Measurements from ENCODE around the gene HCFC1. TPM values are rescaled to one million over a fixed set of nuclear protein-coding genes. Genes with fewer than 3 reads are reported as not detected.

The HCFC1 gene
- total RNA-seq, 1 donor from 2014 or later: 25.2 TPM

DNA sequence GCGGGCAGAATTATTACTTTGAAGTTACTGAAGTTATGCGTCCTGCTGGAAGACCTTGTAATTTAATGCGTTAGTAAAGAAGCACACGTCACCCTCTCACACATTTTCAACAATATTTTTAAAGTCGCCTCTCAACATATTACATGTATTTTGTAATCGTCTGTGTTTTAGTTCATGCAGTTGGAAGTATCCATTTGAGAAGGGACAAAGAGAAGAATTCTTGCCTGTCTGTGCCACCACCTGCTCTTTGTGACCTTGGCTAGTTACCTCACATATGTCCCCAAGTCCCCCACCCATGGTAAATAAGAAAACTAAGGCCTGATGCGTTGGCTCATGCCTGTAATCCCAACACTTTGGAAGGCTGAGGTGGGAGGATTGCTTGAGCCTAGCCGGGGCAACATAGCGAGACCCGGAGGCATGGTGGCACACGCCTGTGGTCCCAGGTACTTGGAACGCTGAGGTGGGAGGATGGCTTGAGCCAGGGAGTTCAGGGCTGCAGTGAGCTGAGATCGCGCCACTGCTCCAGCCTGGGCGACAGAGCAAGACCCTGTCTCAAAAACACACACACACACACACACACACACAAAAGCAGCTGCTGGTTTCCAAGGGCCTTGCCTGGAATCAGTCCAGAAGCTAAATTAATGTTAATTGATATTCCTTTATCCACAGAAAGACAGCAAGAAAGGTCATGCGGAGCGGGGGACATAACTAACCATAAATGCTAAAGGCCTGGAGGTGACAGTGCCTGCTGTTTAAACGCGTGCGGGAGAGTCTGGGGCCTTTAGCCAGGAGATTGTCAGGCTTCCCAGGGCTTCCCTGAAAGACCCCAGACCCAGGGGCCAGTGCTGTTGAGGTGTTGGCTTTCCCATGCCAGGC, 1.7 kb upstream of the HCFC1 start:
- no peak for DNase-seq

DNA sequence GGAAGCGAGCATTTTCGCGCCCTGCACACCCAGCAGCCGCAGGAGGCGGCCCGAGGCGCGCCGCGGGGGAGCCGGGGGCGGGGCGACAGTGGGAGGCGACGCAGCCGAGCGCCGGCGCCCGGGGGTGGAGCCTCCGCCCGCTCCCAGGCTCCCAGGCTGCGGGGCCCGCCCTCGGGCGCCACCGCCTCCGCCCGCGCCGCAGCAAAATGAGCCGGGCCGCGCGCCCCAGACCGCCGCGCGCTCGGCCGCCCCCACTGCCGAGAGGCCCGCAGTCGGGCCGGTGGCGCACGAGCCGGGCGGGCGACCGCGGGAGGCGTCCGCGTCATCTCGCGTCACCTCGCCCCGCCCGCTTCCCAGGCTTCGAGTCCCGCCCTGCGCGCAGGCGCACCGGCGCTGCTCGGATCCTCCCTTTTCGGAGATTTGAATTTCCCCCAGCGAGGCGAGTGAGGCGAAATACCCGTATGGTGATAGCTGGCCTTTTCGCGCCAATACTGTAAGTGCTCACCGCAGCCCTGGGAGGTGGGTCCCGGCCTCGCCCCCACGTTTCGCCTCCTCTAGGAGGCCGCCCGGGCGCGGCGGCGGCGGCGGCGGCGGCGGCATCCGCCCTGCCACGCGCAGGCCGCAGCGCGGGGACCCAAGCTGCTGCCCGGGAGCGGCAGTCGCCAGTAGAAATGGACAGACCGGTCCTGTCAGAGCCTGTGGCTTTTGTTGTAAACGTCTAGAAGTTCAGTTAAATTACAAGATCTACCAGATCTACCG, 929 bp upstream of the HCFC1 start, which contains the start of gene TMEM187:
TMEM187 (plus strand) TSS at position 387 of the 759 bp plus-strand sequence. CDS start 9,309 bp downstream, outside the sequence.
- DNase-seq: peak; percentile 95

DNA sequence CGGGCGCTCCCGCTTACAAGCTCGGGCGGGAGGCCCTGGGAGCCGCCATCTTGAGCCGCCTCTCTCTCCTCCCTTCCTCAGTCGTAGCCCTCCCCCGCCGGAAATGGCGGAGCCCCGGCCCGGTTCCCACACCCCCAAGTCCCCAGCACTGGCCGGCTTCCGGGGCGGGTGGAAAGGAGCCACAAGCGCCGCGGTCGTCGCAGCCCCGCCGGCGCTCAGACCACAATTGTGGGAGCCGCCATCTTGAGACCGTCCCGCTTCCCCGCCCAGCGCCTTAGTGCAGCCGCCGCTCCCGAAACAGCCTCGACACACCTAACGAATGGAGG, 531 bp downstream of the HCFC1 start:
- DNase-seq: peak; percentile 91

DNA sequence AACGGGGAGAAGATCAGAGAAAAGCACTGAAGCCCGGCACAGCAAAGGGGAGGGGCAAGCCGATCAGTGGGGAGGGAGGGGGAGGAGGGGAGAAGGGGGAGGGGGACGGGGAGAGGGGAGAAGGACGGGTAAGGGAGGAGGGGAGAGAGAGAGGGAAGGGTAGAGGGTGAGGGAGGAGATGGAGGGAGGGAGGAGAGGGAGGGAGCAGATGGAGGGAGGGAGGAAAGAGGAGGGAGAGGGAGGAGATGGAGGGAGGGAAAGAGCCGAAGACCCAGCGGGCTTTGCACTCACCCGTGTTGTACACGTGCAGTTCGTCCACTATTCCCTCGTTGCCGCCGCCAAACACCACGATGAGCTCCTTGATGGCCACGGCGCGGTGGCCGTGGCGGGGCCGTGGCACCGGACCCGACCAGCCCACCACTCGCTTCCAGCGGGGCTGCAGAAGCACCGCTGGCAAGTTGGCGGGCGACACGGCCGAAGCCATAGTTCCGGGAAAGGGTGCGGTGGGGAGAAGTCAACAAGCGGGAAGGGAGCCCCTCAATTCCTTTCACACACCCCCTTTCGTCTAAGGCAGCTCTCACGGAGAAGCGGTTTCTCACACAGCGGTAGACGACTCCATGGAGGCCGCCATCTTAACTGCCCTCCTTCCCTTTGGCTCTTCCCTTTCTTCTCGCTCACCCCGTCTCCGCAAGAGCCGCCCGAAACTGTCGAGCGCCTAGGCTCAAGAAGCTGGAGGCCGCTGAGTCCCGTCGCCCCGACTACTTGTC, 1.1 kb downstream of the HCFC1 start:
- DNase-seq: peak; percentile 82

DNA sequence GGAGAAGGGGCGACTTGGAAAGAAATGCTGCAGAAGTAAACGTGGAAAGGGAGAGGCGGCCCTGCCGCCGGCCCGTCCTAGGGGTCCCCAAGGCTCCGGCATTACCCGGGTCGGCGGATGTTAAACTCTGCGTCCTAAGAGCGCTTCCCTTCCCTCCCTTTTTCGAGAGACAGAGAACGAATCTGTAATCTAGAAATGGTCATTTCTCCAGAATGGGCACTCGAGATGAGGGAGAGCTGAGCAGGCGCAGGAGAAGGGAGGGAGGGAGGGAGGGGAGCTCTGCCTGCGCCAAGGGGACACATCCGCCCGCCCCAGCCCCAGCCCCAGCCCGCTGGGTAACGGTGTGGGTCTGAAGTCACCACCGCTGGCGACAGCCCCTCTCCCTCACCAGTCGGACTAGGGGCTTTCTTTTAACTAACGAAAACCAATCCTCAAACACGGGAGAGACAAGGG, 1.7 kb downstream of the HCFC1 start:
- no peak for DNase-seq

DNA sequence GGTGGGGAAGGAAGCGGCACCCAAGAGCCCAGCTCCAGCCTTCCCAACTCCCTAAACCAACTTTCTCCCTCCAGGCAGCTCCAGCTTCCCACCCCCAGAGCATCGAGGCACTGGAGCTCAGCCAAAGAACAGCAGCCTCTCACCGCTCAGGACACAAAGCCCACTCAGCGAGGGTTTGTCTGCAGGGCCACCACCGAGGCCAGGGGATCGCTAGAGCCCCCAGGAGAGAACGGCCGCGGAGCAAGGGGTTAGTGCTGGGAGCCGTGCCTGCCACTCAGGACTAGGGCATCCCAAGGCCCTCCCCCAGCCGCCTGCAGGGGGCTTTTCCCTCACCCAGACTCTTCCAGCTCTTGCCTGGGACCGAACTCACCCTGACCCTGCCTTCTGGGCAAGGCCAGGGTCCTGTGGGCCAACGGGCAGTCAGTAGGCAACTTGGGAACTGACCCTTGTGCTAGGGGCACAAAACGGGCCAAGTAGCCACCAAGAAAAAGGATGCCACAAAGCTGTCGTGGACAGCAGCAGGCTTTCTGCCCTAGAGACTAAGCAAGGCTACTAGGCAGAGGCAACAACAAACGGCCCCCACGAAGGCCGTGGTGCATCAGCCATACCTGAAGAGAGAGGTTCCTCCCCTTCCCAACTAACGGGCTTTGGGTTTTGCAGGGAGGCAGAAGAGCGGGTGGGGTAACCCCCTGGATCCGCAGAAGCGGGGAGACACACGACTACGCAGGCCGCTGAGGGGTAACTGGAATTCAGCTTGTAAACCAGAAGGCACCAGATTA, 2.3 kb downstream of the HCFC1 start:
- DNase-seq: no peak

DNA sequence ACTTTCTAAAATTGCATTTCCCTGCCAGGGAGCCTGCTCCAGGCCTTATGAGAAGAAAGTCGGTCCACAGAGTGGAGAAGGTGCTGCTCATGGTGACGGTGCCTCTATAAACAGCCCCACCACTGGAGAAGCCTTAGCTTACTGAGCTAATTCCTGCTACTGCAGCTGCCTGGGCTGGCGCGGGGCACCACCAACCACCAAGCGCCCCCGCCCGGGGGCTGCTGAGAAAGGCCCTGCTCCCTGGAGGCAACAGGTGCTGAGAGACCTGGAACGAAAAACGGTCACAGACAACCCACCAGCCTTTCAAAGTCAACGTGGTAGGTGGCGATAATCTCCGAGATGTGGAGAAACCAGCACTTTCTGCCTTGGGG, 2.9 kb downstream of the HCFC1 start:
- DNase-seq: peak; percentile 70

DNA sequence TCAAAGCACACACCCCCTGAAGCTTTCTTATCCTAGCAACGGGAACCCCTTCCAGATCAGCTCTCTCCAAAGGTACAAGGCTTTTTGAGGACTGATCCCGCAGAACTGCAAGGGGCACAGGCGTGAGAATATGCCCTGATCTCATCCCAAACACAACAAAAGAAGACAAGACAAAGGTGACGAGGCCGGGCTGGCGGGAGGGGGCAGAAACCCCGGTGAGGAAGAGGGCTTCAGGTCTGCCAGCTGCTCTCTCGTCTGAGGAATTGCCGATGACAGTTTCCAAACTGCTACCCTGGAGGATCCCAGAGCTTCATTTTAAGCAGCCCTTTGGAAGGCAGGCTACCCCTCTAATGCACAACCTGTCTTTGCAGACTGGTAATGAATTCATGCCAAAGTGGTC, 3.4 kb downstream of the HCFC1 start:
- DNase-seq: no peak

DNA sequence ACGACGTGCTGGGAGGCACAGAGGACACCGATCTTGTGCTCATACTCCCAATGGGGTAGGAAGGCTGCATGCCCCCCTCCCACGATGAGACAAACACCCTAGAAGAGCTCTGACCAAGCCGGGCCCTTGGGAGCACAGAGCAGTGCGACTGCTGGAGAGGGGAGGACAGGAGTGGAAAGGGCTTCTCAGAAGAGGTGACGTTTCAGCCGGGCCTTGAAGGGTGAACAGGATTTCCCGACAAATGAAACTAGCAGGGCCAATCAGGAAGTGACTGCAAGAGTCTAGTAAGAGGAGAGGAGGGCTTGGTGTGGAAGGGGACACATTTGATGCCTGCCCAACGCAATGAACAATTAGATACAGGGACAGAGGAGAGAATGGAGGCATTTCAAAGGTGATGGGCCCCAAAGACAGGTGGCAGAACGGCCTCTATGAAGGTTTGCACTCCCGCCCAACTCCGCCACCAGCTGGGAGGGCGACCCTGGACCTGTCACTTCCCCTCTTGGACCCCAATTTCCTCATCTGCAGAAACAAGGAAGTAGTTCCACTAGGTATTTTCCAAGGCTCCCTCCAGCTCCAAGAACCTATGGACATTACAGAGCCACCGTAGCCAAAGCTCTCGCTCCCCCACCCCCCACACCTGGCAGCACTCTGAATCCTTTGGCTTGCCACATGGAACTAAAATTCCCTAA, 3.9 kb downstream of the HCFC1 start:
- no peak for DNase-seq

DNA sequence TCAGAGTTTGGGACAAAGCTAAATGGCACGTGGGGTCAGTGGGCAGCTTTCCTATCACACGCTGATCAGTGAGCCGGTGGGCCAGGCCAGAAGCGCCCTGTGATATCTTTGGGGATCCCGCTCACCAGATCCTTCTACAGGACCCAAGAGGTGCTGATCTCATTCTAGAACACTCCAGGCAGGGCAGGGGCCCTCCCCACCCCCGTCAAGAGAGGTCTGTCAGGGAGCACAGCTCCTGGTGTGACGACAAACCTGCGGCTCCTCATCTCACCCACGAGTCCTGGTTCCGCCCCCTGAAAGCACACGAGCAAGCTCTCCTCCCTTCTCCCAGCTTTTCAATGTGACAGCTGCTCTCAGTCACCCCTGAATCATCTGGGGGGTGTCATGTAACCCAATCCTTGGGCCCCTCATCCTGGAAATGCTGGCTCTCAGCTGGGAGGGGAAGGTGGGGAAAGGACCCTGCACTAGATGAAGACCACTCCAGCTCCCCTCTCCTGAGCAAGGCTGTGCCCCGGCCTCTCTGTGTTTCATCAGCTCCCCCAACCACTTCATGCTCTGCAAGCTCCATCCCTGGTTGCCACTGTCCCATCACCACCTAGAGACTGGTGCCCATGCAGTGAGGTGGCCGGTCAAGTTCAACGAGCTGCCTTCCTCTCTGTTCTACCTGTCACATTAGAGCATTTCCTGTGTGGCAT, 4.6 kb downstream of the HCFC1 start:
- DNase-seq: no peak

DNA sequence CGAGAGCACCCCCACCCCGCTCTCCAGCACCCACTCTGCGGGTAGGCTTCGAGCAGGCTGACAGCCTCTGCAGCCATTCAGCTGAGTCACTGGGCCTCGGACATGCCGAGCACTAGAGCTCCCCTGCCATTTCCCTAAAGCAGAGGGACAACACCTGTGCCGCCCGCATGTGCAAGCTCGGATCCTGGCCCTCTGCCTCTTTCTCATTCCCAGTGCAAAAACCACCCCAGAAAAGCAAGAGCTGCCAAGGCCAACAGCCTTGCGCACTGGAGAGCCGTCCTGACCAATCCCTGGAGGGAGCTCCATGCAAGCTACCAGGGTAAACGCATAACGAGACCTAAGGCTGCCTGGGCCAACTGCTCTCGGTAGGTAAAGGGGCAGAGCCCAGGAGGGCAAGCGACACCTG, 5.3 kb downstream of the HCFC1 start:
- no peak for DNase-seq

DNA sequence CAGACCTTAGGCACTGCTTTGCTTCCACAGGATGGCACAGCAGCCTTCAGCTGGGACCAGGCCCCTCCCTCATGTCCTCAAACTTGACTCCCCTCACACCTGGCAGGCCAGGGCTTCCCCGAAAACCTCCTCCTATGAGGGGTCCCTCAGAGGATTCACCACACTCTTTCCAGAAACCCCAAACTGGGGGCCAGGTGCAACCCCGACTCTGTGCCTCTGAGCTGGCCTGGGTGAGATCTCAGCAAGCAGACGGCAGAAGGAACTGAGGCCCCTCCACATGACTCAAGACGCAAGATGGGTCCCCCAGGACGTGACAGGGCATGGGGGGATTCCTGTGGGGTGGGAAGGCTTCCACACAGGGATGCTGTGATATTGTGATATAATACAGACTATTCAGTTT, 6.2 kb downstream of the HCFC1 start:
- no peak for DNase-seq

DNA sequence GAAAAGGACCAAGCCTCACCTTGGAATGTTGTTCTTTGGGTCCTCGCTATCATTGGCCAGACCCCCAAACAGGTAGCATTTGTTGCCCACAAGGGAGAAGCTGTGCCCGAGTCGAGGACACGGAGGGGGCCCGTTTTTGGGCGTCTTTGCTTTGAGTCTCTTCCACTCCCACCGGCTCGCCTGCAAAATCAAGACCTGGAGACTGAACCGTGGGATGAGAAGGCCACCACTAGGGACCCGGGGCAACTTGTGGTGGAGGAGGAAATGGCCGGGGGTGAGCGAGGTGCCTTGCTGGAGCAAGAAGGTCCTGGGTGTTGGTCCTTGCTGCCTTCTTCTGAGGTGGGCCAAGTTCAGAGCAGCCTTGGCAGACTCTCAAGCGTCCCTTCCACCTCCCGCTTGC, 7.5 kb downstream of the HCFC1 start:
- no peak for DNase-seq

DNA sequence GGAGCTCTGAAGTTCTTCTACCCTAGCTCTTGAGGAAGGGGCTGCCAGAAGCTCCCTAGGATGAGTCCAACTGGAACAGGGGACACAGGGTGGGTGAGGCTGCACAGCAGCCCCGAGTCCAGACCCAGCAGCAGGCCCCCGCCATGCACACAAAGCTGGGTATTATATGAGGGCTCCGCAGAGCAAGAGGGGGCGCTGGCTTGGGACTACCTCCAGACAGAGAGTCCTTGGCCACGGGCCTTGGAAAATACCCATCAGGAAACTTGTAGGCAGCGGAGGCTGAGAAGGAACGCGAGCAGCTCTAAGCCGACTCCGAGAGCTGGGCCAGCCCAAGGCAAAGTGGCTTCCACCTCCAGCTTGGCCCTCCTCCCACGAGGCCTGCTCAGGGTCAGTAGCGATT, 8.1 kb downstream of the HCFC1 start:
- DNase-seq: no peak

DNA sequence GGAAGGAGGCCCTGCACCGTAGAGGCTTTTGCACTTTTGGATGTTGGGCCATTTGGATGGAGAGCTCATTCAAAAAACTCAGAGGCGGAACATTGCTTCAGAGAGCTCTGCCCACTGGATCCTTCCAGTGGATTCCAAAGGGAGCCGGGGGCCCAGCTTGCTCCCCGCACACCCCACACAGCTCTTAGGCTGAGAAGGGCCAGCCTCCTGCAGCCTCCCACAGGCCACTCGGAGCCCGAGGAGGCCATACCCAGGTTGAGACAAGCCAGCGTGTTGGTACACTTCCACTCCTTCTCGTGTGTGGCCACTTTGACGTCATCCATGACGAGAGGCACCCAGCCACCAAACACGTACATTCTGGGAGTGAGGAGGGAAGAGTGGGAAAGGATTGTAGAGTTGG, 10.3 kb downstream of the HCFC1 start:
- no peak for DNase-seq

DNA sequence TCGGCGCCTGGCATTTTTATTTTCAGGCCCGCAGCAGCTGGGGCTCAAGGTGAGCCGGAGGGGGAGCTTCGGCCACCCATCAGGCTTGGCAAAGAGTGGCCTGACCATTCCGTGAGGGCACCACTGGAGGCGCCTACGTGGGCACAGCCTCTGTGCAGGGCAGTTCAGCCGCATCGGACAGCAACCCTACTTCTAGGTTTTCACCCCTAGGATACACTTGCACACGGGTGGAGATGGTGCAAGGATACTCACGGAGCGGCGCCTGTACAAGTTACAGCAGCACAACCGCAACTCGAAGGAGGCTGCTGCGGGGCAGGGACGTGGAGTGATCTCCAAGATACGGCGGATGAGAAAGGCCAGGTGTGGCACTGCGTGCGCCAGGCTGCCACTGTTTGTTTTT, 10.8 kb downstream of the HCFC1 start:
- no peak for DNase-seq

DNA sequence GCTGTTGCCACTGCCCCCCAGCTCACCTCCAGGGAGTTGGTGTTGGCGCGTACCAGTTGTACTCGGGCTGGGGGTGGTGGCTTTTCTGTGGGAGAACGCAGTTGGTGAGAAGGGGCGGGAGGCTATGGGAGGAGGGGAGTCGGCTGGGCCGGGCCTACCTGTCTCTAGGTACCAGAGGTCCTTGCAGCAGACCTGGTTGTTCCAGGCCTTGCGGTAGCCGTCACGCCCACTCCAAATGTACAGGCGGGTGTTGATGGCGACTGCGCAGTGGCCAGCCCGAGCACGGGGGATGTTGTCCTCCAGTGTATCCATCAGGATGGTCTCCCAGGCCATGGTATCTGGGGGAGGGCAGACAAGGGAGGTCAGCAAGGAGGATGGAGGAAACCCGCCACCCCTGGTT, 11.5 kb downstream of the HCFC1 start:
- no peak for DNase-seq

DNA sequence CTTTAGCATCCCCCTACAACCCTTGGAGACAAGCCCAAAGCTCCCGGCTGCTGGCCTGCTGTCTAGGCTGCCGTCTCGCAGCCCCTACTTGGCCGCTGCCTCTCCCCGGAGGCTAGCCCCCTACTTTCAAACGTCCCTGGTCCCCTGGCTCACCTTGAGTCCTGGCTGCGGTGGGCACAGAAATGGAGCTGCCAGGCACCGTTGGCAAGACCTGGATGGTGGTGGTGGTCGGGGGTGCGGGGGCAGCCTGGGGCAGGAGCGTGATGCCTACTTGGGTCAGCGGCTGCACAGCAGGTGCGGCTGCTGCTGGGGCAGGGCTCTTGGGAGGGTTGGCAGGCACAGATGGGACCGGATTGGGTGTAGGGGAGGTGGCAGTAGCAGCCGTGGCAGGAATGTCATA, 12.0 kb downstream of the HCFC1 start:
- DNase-seq: no peak

DNA sequence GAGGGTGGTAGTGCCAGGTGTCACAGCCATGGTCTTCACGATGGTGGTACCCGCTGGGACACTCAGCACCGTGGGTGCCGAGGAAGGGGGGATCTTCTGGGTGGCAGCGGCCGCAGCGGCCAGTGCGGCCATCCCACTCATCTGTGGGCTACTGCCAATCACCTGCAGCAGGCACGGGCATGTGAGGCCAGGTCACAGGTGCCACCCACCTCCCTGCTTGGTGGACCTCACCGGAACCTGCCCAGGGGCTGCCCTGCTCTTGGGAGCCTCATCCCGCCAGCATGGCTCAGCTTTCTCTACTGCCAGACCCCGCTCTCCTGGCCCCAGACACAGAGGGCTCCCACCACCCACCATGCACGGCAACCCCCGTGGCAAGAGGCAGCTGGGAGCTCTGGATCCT, 13.0 kb downstream of the HCFC1 start:
- DNase-seq: no peak

DNA sequence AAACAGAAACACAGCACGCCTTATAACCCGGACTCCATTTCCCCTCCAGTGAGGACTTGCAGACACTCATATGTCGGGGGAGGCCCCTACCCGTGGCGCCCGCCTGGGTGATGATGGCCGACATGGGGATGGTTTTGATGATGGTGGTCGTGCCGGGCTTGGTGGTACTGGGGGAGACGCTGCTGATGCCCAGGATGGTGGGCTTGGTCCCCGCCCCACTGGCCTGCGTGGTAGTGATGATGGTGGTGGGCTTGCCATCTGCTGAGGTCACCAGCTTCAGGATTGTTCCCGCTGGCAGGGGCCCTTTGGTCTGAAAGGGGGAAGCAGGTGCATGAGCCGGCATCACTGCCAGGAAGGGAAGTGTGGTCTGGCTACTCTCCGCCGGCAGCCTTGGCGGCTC, 14.4 kb downstream of the HCFC1 start:
- no peak for DNase-seq

Measured in tongue (tissue), 2 donors.